Endometrium (tissue), 2 donors: ENCODE results near the gene TEX54.
A peak's percentile ranks its signal among the peaks of the same experiment; 100 is the strongest.
"Not testable (repeated sequence)": the region's sequence is repeated elsewhere in the genome, so short reads cannot be mapped to it uniquely, and the experiment has no call there.

ENCODE experiments used
- FAIRE-seq: peaks from 2 replicates; lab custom pipeline; 2012; peaks lifted over from hg19 to GRCh38; lab: Jason Lieb, UNC
- donor health status: control.
- donor health status: control.

TEX54 gene

DNA sequence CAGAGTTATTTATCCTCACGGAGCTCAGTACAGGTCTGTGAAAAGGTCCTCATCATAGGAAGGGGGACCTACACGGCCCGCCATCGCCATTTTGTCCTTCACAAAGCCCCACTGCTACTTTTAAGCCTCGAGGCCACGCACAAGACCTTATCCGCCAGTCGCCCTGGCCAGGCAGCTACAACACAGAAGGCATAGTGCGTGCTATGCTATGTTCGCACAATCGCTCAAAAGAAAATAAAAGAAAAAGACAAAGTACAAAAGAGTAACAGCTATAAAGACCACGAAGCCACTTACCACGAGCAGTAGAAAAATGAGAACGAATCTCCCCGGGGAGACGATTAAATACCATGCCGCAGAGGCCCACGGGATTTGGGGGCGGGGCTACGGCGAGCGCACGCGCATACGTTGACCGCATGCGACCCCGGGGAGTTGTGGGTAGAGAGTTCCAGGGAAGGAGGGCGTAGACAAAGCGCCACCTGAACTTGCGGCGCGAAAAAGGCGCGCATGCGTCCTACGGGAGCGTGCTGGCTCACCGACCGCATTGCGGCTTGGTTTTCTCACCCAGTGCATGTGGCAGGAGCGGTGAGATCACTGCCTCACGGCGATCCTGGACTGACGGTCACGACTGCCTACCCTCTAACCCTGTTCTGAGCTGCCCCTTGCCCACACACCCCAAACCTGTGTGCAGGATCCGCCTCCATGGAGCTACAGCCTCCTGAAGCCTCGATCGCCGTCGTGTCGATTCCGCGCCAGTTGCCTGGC is 23.1 kb upstream of the TEX54 start:
- FAIRE-seq = peak; percentile 82

DNA sequence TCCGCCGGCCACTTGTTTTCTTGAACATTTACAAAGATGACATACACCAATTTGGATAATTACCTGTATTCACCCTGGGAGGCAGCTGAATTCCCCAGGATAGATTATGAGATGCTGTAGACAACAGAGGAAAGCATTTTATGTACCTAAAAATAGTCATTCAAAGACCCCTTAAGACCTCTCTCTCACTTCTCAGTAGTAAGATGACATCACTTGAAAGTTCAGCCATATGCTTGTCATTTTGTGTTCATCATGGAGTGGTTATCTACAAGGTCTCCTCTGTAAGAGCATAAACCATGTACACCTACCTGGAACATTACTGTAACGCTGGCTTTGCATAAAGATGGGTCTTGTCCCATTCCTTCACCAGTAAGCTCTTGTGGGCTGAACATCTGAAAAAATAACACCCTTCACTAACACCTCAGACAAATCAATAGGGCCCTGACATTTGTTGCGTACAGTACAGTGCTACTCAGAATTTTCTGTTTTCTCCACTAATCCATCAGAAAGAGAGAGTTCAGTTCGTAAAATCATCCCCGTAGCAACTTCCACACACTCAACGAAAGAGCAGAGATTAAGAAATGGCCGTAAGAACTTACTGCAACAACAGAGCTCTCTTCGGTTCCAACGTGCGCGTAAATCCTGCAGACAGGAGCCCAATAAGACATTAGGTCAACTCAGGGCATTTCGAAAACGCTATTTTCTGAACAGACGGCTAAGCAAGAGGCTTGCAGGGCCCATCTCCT is 22.4 kb upstream of the TEX54 start:
- FAIRE-seq = no peak

DNA sequence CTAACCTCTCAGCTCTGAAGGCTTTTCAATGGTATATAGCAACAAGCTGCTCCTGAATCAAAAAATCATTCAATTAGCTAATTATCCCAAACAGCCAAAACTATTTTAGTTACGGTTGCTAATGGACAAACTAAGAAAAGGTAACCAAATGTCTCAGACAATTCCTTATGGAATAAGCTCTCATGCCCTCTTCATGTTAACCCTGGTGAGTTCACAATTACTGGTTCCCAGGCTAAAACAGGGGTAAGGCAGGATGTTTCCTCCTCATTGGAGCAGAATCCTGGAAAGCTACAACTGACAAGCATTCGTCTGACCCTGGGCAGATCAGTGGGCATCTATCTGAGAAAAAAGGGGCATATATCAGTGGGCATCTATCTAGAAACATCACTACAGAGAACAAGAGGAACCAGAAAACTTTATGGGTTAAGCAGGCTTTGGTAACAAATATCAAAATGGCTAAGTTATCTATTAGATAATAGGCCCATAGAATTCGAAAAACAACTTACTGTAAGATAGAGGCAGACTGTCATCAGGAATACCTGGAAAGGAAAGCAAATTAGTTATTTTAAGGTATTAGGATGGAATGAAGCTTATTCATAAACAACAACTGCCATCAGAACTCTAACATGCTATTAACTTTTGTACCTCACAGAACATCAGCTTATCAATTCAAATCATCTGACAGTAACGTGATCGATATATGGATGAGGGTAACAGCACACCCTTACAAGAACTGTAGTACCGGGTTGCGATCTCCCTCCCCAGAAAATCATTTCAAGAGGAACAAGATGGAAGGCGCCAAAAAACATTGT is 21.6 kb upstream of the TEX54 start:
- no peak for FAIRE-seq

DNA sequence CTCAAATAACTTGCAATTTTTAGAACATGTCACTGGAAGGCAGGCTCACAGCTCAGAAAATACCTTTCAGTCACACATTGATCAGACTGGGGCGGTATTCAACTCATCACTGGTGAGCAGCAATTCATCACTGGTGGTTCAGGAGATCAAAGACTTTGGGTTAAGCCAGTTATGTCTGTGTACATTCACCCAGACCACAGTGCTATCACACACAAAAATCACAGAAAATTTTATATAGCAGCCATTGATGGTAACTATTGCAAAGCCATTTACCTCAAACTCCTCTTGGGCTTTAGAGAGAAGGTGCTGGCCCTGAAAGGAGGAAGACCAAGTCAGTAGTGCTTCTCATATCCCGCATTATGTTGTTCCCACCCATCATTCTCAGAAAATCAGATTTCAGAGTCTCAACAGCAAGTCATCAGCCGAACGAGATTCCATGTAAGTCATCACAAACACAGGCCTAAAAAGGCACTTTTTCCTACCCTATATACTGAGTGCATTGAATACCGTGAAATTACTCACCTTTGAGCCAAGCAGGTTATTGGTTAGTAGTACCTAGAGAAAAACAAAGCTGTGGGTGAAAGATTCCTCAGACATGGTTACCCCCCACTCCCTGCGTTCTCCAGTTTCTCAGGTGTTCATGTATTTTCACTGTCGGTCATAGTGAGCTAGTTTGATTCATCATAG is 20.8 kb upstream of the TEX54 start:
- FAIRE-seq = no peak

DNA sequence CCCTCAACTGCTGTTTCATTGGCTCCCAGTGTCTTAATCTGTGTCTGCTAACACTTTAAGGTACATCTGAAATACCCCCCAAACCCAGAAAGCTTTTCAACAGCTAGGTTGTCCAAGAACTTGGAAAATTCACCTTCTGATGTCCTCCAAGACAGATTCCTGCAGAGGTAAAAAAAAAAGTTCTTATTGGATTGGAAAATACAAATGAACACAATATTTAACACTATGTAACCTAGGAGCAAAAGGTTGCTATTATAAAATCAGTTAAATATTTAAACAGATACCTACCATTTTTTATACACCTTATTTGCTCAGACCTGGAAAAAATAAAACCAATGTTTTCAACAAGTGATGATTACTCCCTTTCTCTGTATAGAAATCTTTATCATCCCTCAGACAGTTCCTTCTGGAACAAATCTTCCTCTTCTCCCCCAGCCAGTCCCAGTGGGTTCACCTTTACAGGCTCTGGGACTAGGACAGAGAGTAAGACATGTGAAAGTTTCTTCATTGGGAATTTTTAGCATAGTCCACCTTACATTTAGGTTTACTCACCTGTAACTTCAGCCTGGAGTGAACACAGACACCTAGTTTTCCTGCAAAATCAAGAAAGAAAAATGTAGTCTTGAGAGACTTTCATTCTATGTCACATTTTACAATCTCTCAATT is 20.0 kb upstream of the TEX54 start:
- FAIRE-seq = no peak

DNA sequence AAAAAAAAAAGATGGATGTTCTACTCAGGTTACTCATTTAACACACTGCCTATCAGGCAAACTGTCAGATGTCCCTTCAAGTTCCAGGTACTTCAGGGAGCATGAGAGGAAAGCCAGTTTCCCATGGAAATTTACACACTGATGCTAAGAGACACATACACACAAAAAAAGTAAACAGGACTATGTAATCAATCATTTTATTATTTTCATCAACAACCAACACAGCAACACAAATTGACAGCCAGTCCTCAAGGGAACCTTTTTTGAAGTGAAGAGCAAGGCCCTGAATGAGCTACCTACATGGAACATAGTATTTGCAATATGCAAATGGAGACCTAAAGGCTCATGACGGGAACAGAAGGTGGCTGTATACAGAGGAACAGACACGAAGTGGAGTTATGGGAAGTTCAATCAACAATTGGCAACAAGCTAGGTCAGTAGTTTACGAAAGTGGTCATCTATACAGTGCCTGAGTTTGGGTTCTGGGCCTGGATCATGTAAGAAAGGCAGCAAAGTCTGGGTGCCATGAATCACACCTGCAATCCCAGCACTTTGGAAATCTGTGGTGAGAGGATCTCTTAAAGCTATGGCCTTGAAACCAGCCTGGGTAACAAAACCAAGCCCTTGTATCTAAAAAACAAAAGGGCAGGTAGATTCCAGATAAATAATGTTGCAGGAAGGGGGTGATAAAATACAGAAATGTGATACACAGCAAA is 19.3 kb upstream of the TEX54 start:
- no peak for FAIRE-seq

DNA sequence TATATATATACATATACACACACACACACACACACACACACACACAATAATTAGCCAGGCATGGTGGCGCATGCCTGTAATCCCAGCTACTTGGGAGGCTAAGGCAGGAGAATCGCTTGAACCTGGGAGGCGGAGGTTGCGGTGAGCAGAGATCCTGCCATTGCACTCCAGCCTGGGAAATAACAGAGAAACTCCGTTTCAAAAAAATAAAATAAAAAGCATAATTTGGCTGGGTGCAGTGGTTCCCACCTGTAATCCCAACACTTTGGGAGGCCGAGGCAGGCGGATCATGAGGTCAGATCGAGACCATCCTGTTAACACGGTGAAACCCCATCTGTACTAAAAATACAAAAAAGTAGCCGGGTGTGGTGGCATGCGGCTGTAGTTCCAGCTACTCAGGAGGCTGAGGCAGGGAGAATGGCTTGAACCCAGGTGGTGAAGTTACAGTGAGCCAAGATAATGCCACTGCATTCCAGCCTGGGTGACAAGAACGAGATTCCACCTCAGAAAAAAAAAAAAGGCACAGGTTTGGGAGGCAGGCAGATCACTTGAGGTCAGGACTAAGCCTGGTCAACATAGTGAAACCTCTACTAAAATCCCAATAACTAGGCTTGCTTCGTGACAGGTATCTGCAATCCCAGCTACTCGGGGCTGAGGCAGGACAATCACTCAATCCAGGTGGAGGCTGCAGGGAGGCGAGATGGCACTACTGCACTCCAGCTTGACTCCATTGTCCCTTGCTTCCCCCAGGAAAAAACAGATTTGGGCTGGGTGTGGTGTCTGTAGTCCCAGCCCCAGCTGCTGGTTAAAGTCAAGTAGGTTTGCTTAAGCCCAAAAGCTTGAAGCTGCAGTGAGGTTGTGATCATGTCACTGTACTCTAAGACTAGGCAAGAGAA is 18.5 kb upstream of the TEX54 start:
- FAIRE-seq = no peak

DNA sequence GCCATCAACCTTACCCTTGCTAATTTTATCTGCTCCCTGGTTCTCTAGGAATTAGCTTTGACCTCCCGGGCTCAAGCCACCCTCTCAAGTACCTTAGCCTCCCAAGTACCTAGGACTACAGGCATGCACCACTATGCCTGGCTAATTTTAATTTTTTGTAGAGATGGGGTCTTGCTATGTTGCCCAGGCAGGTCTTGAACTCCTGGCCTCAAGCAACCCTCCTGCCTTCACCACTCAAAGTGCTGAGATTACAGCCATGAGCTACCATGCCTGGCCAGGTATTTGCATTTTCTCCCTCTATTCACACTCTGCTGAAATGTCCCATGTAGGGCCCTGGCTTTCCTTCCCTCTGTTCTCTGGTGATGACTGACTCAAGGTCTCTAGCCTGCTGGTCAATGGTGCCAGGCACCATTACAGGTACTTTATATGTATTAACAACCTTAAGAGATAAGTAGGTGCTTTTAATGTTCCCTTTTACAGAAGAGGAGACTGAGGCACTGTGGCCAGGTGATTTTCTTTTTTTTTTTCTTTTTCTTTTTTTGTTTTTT is 15.2 kb upstream of the TEX54 start:
- no peak for FAIRE-seq

DNA sequence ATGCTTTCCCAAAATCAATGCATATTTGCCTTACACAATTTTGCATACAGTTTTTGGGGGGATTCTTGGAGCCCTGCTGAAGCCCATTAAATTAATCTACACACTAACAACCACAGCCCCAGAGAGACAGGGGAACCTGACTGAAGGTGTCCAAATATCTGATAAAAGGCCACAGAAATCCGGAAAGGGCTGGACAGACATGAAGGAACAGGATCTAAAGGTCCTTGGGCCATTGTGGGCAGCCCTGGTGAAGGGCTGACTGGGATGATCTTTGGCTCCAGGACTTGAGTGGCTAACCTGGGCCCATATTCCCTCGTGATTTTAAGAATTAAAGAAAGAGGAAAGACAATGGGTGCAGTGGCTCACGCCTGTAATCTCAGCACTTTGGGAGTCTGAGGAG is 13.5 kb upstream of the TEX54 start:
- FAIRE-seq = no peak

DNA sequence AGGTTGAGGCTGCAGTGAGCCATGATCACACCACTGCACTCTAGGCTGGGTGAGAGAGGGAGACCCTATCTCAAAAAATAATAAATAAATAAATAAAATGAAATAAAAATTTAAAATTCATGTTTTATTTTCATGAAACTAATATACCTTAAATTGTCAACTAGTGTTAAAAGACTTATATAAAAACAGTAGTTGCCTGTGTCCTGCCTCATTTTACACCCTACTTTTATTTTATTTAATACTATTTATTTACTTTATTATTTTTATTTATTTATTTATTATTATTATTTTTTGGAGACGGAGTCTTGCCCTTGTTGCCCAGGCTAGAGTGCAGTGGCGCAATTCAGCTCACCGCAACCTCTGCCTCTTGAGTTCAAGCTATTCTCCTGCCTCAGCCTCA is 11.5 kb upstream of the TEX54 start:
- no peak for FAIRE-seq

DNA sequence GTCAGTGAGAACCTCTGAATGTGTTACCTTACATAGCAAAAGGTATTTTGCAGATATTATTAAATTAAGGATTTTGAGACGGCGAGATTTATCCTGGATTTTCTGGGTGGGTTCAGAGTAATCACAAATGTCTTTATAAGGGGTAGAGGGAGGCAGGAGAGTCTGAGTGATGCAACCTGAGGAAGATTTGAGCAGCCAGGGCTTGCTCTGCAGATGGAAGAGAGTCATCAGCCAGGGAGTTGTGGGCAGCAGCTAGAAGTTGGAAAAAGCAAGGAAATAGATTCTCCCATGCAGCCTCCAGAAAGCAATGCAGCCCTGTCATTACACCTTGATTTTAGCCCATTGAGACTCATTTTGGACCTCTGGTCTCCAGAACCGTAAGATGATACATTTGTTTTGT is 10.8 kb upstream of the TEX54 start:
- no peak for FAIRE-seq

DNA sequence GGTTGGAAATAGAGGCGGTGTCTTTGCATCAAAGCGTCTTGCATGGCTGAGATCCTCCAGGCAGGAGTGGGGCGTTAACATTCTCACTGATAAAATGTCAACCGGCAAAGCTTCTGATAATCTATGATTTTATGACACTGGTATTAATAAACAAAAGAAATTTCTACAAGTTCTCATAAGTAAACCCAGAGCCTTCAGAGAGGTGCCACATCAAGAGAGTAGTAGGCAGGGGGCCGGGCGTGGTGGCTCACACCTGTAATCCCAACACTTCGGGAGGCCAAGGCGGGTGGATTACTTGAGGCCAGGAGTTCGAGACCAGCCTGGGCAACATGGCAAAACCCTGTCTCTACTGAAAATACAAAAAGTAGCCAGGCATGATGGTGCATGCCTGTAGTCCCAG is 10.2 kb upstream of the TEX54 start:
- not testable (repeated sequence) for FAIRE-seq

DNA sequence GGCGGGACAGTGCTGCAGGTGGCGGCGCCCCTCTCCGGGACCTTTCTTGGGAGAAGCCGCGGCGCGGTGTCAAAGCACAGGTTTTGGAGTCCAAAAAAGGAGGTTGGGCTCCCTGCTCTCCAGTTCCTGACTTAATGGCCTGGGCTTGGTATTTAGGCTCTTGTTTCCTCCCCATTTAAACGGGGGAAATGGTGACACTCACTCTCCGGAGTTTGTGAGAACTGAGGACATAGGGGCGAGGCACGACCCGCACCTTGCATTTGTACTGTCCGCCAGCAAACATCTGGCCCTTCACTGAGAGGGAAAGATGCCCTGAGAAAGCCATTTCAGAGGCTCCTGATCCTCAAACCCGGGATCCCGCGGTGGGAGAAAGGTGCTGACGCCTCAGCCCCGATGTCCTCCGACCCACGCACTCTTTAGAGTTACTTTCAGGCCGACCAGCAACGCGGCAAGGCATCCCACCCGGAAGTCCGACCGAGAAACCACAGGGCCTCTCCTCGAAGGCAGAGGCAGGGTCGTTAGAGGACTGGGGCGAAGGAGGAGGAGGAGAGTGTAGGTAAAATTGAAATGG is 9.6 kb upstream of the TEX54 start:
- FAIRE-seq = no peak

DNA sequence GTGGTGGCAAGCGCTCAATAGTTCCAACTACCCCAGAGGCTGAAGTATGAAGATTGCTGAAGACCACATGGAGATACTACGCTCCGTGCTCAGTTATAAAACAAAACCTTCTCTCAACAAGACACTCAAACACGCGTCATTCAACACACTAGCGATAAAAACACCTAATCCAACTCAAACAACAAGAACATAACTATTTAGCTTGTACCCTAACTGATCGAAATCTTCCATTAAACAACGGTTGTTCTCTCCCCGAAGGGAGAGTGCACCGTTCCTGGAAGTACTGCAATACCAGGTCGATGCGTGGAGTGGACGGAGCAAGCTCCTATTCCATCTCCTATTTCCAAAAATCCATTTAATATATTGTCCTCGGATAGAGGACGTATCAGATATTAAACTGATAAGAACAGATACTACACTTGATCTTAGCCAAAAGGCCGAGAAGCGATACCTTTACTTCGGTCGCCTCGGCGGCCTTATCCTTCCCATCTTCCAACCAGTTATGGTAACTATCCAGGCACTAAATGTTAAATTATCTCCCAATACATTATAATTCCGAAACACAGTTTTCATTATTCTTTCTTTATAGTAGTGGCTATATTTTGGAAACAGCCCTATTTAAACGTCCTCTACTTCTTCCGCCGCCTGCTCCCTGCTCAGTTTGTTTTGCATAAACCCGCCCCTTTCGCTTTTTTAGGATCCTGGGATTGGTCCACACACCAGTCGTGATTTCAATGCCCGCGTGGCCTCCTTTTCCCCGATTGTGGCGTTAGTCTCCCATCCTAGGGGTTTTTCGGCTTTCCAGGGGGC is 8.9 kb upstream of the TEX54 start:
- peak; percentile 100 for FAIRE-seq

DNA sequence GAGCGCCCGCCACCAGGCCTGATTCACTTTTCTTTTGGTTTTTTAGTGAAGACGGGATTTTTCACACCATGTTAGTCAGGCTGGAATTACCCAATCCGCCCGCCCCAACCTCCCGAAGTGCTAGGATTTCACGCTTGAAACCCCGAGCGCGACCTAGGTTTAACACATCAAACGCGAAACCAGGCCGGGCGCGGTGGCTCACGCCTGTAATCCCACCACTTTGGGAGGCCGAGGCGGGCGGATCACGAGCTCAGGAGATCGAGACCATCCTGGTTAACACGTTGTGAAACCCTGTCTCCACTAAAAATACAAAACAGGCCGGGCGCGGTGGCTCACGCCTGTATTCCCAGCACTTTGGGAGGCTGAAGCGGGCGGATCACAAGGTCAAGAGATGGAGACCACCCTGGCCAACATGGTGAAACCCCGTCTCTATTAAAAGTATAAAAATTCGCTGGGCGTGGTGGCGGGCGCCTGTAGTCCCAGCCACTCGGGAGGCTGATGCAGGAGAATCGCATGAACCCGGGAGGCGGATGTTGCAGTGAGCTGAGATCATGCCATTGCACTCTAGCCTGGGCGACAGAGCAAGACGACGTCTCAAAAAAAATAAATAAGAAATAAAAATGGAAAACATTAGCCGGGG is 8.2 kb upstream of the TEX54 start:
- not testable (repeated sequence) for FAIRE-seq

DNA sequence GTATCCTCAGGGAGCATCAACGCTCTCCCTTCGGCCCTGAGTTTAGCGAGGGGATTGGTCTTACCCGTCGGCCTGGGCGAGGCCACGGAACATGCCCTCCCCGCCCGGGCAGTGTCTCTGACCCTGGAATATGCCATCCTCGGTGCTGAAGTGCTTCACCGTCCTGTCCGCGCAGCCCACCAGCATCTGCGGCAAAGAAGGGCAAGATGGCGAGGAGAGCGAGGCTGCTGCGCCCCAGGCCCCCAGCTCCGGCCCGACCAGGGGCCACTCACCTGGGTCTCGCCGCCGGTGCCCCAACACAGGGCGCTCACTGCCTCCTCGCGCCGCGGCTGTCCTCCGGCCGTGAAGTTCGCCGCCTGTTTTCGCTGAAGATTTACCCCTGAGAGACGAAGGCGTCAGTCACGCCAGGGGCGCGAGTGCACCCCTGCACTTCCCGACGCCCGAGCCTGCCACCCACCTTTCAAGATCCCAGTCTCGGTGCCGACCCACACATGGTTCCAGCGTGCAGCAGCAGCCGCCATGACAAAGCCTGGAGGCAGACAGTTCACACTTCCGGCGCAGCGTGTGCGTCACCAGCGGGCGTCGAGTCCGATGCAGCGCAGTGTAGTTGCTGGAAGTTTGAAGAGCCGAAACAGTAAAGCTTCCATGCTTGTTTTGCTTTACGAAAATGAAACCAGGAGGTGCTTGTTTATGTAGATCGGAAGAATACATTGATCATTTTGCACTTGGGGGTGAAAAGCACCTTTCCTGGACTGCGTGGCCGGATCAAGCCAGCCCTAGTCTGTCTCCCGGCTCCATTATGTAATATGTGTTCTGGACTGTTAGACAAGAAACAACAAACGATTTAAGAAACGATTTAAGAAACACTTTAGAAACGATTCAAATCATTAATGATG is 6.7 kb upstream of the TEX54 start, which contains the start of gene WDR74:
Gene WDR74 (minus strand): TSS at position 541 of the 896 bp plus-strand sequence. CDS start 20 bp downstream, at position 521.
- FAIRE-seq = no peak

DNA sequence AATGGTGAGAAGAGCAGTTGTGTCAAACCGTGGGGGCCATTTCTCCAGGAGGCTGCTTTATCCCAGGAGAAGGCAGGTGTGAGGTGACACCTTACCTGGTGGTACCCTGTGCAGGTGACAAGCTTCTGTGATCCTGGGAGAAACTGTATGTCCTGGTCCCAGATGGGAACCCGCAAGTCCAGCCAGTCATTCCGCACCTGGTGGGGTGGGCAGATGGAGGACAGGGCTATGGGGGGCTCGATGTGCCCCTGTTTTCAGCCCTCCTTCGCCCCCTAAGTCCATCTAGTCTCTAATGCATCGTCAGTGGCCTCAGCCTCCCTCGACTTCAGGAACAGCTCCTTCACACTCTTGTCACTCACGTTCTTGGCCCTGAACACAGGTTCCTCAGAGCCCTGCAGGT is 2.7 kb upstream of the TEX54 start:
- FAIRE-seq = no peak
